GM21360 (cell line): Measurements from ENCODE around the gene PIP5K1B.

Experiments
- ATAC-seq: cut with Tn5 transposase; IDR thresholded peaks from one replicate; pipeline ENCODE4 v1.9.1; 2021; ENCODE audit warnings: mild to moderate bottlenecking, moderate library complexity; ENCODE audit not compliant: unreplicated experiment

The PIP5K1B gene

DNA sequence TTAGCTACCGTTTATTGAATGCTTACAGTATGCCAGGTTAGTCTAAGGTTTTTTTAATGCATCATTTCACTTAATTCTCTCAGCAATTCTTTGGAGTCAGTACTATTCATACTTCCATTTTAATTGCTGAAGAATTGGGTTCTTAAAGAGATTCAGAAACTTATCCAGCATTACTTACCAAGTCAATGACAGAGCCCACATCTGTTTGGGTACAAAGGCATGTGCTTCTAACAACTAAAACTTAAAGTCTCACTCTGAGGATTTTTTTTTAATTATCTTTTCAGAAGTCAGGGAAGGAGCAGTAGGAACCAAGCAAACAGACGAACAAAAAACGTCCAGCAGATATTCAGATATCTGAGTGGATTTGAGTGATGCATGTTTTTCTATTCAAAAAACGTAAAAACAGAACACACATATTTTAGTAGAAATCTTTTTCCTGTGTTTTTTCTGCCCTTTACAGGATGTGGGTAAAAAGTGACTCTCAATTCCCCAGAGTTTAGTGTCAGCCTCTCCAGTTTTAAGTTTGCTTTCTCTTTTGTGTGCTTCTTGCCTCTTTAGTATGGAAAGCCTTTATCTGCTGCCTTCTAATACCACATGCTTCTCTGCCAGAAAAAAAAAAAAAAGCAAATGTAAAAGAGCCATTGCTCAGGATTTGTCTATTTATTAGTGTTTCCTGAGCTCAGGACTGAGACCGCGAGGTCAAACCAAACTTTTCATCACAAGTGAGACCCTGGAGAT is 190.9 kb downstream of the PIP5K1B start:
- ATAC-seq: peak; percentile 84

DNA sequence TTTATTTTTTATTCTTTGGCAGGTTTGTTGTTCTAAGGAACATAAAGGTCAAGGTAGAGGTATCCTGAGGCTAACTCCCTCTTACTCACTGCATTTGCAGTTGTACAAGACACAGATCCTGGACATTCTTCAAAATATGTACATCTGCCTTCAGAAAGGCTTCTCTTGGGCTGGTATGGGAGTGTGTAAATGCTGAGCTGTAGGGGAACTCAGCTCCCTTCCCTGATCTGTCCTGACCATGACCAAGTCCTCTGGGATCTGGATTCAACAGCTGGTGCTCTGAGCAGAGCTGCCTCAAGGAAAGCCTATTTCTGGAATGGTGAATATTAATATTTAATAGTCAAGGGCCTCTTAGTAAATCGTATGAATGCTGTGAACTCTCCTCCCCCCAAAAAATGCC is 191.4 kb downstream of the PIP5K1B start:
- ATAC-seq: no peak

DNA sequence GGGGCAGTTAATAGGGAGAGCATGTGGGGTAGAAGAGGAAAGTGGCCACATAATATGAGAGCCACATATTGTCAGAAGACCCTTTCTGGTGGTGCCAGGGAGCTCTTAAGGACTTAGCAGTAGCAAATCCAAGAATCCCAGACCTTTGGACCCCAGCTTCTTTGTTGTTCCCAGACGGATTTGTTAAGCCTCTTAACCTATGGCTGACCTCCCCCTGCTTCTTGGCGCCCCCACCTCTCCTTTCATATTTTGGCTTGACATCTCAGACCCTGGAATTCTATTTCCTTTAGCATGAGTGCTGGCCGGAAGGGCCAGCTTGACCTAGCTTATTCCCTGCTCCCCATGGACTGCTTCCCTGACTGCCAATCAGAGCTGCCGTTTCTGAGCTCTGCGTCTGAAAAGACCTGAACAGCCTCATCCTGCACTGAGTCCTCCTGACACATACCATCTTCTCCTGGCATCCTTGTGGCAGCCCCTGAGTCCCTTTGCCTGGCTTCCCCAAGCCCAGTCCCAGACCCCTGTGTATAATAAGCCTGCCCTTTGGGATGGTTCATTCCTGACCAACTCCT is 192.6 kb downstream of the PIP5K1B start:
- ATAC-seq: no peak

GRCh38 chr9:68898781-68899439 is 193.9 kb downstream of the PIP5K1B start:
- ATAC-seq: no peak

- no peak for ATAC-seq
Observed at GRCh38 chr9:68904454-68904853, 199.4 kb downstream of the PIP5K1B start.

DNA sequence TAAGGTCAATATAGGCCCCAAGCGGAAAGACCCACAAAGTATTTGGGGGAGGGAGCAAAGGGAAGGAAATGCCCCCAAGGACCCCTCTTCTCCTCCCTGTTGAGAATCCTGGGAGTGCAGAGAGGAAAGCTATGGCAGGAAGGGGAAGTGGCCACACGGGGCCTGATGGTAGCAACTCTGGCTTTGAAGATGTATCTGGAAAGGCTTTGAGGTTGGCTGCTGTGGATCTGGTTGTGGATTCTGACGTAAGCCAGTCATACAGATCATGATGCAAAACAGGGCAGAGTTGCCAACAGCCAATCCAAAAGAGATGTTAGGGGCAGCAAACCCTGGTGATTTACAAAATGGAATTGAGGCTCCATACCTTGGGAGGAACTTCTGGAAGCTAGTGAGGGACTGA is 200.1 kb downstream of the PIP5K1B start:
- ATAC-seq: no peak

DNA sequence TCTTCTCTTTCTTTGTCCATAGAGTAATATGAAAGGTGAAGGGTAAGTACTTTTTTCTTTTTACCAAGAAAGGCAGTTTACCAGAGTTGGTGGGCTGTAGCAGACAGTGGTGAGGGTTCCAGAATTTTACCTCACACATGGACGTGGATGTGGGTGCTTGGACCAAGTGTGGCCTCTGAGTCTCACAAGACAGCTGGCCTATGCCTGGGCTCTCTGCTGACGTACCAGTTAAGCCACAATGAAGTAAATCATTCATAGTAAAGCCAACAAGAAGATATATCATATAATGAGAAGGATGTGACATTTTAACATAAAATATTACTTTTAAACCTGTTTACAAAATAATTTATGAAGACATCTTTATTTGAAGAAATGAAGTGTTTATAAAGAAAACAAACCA is 202.9 kb downstream of the PIP5K1B start:
- ATAC-seq: no peak

DNA sequence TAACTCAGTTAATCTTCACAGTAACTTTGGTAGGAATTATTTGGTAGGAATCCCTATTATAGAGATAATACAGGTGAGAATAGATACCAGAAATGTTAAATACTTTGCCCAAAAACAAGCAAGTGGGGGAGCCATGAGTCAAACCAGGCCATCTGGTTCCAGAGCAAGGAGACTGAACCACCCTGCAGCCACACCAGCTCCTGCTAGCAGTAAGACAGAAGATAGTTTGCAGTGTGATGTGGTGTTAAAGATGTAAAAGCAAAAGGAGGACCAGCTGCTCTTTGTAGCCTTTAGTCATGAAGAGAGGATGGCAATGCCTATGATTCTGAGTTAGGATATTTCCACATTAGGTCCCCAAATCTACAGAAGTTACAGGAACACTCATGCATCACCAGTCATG is 207.5 kb downstream of the PIP5K1B start:
- ATAC-seq: no peak

GRCh38 chr9:68913054-68913453 is 208.0 kb downstream of the PIP5K1B start:
- no peak for ATAC-seq

DNA sequence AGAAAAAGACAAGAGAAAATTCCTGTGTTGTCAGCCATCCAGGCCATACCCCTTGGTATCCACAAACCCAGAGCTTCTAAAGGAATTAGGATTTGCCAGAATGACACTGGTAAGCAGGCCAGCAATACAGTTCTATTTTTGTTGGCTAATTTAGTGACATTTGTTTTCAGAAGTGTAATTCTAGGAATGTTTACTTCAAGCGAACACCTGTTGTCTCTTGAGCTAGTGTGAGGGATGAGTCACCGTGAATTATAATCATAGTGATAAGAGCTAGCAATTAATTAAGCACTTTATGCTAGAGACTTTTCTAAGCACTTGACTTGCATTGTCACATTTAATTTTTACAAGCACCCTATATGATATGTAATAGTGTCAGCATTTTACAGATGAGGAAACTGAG is 209.7 kb downstream of the PIP5K1B start:
- no peak for ATAC-seq

- peak; percentile 39 for ATAC-seq
Observed at GRCh38 chr9:68919661-68920060, 214.6 kb downstream of the PIP5K1B start.

- ATAC-seq: no peak
Observed at GRCh38 chr9:68920921-68921320, 215.9 kb downstream of the PIP5K1B start.

DNA sequence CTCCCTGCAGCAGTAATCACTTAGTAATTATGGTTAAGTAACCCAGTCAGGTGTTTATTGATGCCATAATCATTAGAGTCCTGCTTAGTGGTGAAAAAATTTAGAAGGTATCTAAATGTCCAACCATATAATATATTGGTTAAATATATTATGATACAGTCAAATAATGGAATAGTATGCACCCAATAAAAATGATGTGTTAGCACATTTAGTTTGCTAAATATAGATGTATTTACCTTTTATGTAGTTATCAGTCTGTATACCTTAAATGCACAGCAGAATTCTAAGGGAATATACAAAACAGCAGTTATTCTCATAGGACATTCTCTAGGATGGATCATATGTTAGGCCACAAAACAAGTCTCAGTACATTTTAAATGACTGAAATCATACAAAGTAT is 218.4 kb downstream of the PIP5K1B start:
- no peak for ATAC-seq

GRCh38 chr9:68925175-68925574 is 220.1 kb downstream of the PIP5K1B start:
- no peak for ATAC-seq

GRCh38 chr9:68927165-68927564 is 222.1 kb downstream of the PIP5K1B start:
- ATAC-seq: no peak

DNA sequence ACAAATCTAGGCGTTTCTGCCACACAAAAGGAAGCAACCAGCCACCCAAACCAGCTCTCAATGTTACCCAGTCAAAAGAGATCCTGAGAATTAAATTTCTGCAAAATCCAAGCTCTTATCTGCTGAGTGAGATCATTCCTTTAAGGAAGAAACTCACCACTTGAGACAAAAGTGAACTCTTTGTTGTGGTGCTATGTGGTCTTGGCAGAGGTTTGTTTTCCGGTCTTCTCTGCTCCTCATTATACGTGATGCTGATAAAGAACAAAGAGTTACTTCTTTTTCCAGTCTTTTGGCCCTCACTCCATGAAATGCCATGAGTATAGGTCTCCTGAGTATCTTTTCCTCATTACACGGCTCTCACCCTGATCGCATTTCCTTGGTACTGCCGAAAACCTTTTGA is 226.8 kb downstream of the PIP5K1B start:
- ATAC-seq: no peak

DNA sequence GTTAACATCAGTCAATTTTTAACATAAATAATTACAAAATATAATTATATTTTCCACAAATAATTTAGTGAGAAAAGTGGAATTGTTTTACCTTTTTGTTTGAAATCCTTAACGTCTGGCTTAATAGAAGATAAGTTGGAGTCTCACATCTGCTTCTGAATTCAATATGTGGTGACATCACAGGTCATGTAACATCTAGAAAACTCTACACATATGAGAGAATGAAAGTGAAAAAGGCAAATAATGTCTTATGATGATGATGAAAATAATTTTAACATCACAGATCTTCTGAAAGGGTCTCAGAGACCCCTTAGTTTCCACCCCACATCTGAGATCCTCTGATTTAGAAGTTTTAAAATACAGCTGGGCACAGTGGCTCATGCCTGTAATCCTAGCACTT is 227.4 kb downstream of the PIP5K1B start:
- ATAC-seq: no peak

GRCh38 chr9:68933434-68934328 is 228.6 kb downstream of the PIP5K1B start:
- peak; percentile 94 for ATAC-seq

DNA sequence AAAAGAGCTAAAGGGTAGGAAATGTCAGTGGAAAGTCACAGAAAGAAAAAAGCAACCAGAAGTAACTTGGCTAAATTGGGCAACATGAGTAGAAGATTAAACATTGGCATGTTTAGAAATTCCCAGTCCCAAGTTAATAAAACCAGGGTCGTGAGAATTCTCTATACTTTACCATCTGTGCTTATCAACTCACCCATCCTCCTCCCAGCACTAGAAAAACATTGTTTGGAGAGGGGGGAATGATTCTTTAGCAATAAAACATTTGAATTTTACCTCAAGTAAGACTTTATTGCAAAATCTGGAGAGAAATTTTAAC is 229.2 kb downstream of the PIP5K1B start:
- ATAC-seq: no peak

- ATAC-seq: no peak
Observed at GRCh38 chr9:68940573-68940972, 235.5 kb downstream of the PIP5K1B start.

GRCh38 chr9:68941780-68942459 is 236.9 kb downstream of the PIP5K1B start:
- no peak for ATAC-seq
